Panc1 (cell line): ENCODE measurements around the gene PCSK5. TPM values are rescaled to one million over a fixed set of nuclear protein-coding genes. Genes with fewer than 3 reads are reported as not detected.

Experiments used
- ATAC-seq: fragments of 200-7000 bp; cut with Tn5 transposase; 2 replicates; pipeline ENCODE4 v1.9.1; 2020; ENCODE audit warnings: mild to moderate bottlenecking, moderate library complexity
- BruUV-seq: library from RNA; stranded (reverse); fragments of 400-500 nt; replicated peaks from 2 replicates; lab custom pipeline; 2021; lab: Mats Ljungman, UMichigan
- CTCF ChIA-PET: fragments of 300-600 bp; sonication (Branson Sonifier 250); formaldehyde crosslinking; loops from one replicate; lab custom pipeline; 2022; ENCODE audit warnings: antibody characterized with exemption; lab: Charles Lee
- POLR2A ChIA-PET: fragments of 300-600 bp; sonication (Branson Sonifier 250); formaldehyde crosslinking; loops from one replicate; lab custom pipeline; 2022; ENCODE audit warnings: antibody characterized with exemption; lab: Charles Lee
- DNase-seq: peaks from one replicate; pipeline ENCODE4 v3.0.0-alpha.2; 2010; ENCODE audit warnings: low read depth, low spot score
- H3K27ac ChIP-seq: 2 replicates; pipeline ENCODE4 v1.5.1; 2011; ENCODE audit warnings: mild to moderate bottlenecking, low read length, inconsistent platforms
- H3K27me3 ChIP-seq: fragments of 200-500 bp; sonication (Bioruptor generic); 2 replicates; pipeline ENCODE4 v1.6.0; 2014; ENCODE audit warnings: low read length, inconsistent platforms; ENCODE audit not compliant: control insufficient read depth, insufficient read depth
- H3K36me3 ChIP-seq: fragments of 200-500 bp; sonication (Bioruptor generic); 2 replicates; pipeline ENCODE4 v1.5.1; 2014; ENCODE audit warnings: inconsistent platforms, mild to moderate bottlenecking, low read length, moderate library complexity; ENCODE audit not compliant: control insufficient read depth, insufficient read depth
- H3K4me1 ChIP-seq: 2 replicates; pipeline ENCODE4 v1.5.1; 2011; ENCODE audit warnings: inconsistent platforms, mild to moderate bottlenecking, low read length, moderate library complexity; ENCODE audit not compliant: control insufficient read depth, insufficient read depth
- H3K4me3 ChIP-seq, 2 experiments: 2 replicates each; pipeline ENCODE4 v1.5.1; 2011 to 2012; ENCODE audit warnings: low read depth in 2 of 2, low read length in 2 of 2, mild to moderate bottlenecking in 2 of 2, inconsistent platforms in 1 of 2, moderate library complexity in 1 of 2
- H3K9me3 ChIP-seq: fragments of 200-500 bp; sonication (Bioruptor generic); 2 replicates; pipeline ENCODE4 v1.5.1; 2014; ENCODE audit warnings: low read depth, mild to moderate bottlenecking, inconsistent platforms, low read length, moderate library complexity; ENCODE audit not compliant: control insufficient read depth, insufficient read depth
- CTCF ChIP-seq: fragments of 450-650 bp; IDR thresholded peaks from 2 replicates; pipeline ENCODE4 v1.5.1; 2017; ENCODE audit warnings: mild to moderate bottlenecking
- POLR2AphosphoS5 ChIP-seq: IDR thresholded peaks from 2 replicates; pipeline ENCODE4 v1.6.1; 2012; ENCODE audit warnings: mild to moderate bottlenecking, low read depth, low read length, moderate library complexity
- SIN3A ChIP-seq: IDR thresholded peaks from 2 replicates; pipeline ENCODE4 v1.6.1; 2012; ENCODE audit warnings: low read depth, mild to moderate bottlenecking, low read length, moderate library complexity, borderline replicate concordance; ENCODE audit not compliant: insufficient read depth
- TCF7L2 ChIP-seq: IDR thresholded peaks from 2 replicates; pipeline ENCODE4 v1.6.1; 2011; ENCODE audit warnings: mild to moderate bottlenecking, low read depth, low read length, inconsistent platforms
- in situ Hi-C: cut with HindIII; loops from 2 replicates; pipeline ENCODE4 v1.10.0; 2016; ENCODE audit warnings: low sequenced_read_pairs, low pct_unique_long_range_greater_than_20kb
- intact Hi-C: fragments of 100-400 bp; cut with micrococcal nuclease; formaldehyde crosslinking; loops from one replicate; pipeline ENCODE4 v1.10.0; 2022; ENCODE audit not compliant: unreplicated experiment
- total RNA-seq: library from RNA; stranded (reverse); gene quantifications from one replicate; pipeline ENCODE4 v1.2.1, GENCODE V29; 2021; ENCODE audit not compliant: unreplicated experiment
- TF ChIP-seq, protein P1 (sequence below), 2 experiments: IDR thresholded peaks; 2 replicates each; pipeline ENCODE4 v1.6.1; 2011 to 2012; ENCODE audit warnings: low read depth in 2 of 2, control low read depth in 1 of 2, low read length in 1 of 2, mild to moderate bottlenecking in 1 of 2, moderate library complexity in 1 of 2; ENCODE audit not compliant: insufficient read depth in 1 of 2

PCSK5 gene
- total RNA-seq, 1 experiment from 2014 or later: 0.21 TPM

DNA sequence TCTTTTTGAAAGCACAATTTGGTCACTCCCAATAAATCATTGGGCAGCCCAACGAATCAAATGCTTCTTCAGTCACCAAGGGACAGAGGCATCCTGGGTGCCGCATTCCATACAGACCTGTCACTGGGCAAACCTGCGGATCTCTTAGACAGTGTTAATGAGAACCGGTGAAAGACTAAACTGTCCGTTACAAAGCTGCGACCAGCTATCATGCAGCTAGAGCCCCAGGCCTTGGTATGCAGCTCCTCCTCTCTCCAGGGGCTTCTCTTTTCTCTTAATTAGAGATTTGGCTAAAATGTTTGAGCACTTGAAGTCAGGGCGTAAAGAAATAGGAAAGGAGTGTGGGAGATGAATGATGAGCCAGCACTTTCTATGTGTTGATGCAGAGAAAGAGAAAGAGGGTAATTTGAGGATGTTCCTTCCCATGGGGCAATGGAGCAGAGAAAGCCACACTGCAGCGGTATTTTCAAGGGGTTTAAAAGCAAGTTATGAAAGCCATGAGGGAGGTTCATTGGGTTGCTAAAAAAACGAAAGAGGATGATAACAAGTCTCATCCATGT lies 328.5 kb downstream of the PCSK5 start:
- BruUV-seq: no TSS peak
- no peaks in the 10 kb centered on the region for H3K27me3 ChIP-seq
- ATAC-seq (no peak), DNase-seq (no peak)
- CTCF ChIA-PET: no interaction called here
- POLR2A ChIA-PET: no interaction called here
- H3K27ac ChIP-seq: no peak overlapping the region
- H3K4me3 ChIP-seq: no peak overlapping the region
- H3K36me3 ChIP-seq: no peaks in the 10 kb centered on the region
- no peak for TF ChIP-seq CTCF
- TF ChIP-seq TCF7L2: no peak
- no peak for TF ChIP-seq POLR2AphosphoS5
- no peak for TF ChIP-seq SIN3A
- TF ChIP-seq, protein P1, sequence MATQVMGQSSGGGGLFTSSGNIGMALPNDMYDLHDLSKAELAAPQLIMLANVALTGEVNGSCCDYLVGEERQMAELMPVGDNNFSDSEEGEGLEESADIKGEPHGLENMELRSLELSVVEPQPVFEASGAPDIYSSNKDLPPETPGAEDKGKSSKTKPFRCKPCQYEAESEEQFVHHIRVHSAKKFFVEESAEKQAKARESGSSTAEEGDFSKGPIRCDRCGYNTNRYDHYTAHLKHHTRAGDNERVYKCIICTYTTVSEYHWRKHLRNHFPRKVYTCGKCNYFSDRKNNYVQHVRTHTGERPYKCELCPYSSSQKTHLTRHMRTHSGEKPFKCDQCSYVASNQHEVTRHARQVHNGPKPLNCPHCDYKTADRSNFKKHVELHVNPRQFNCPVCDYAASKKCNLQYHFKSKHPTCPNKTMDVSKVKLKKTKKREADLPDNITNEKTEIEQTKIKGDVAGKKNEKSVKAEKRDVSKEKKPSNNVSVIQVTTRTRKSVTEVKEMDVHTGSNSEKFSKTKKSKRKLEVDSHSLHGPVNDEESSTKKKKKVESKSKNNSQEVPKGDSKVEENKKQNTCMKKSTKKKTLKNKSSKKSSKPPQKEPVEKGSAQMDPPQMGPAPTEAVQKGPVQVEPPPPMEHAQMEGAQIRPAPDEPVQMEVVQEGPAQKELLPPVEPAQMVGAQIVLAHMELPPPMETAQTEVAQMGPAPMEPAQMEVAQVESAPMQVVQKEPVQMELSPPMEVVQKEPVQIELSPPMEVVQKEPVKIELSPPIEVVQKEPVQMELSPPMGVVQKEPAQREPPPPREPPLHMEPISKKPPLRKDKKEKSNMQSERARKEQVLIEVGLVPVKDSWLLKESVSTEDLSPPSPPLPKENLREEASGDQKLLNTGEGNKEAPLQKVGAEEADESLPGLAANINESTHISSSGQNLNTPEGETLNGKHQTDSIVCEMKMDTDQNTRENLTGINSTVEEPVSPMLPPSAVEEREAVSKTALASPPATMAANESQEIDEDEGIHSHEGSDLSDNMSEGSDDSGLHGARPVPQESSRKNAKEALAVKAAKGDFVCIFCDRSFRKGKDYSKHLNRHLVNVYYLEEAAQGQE (IDR thresholded peaks at IDR 0.05; ENCODE audit: insufficient read depth in 1 of 2, low read depth in 2 of 2, low read length in 1 of 2): no peak
- intact Hi-C loops (no loop called here), in situ Hi-C loops (no loop called here)
- no peaks in the 10 kb centered on the region for H3K4me1 ChIP-seq
- H3K9me3 ChIP-seq: no peaks in the 10 kb centered on the region

DNA sequence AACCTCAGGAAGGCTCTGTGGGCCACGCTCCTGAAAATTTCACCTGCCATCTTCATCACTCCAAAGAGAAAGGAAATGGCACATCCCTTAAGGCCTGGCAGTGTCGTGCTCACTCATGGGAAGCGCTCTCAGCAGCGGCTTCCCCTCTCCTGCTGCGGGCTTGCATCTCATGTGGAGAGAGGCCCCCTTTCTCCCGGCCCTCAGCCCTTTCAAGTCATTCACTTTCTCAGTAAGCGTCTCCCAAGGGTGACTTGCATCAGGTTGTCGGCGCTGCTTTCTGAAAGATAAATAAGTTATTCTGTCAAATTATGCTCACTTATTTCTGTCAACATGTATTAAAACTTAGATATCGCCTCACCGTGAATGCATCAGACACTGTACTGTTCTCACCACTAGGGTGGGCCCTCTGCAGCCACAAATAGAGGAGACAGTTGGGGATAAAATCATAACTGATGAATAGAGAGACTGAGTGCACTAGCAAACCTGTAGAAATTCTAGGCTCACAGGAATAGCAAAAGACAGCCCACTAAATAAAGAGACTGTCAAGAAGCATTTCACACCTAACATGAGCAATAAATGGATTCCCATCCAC lies 329.2 kb downstream of the PCSK5 start:
- in situ Hi-C loops: no loop called here
- no peak overlapping the region for H3K4me3 ChIP-seq
- BruUV-seq: no TSS peak
- ChIA-PET POLR2A (no interaction called here), CTCF (no interaction called here)
- no peak overlapping the region for H3K27ac ChIP-seq
- H3K27me3 ChIP-seq: no peaks in the 10 kb centered on the region
- DNase-seq (no peak), ATAC-seq (no peak)
- H3K36me3 ChIP-seq: no peaks in the 10 kb centered on the region
- intact Hi-C loops: no loop called here
- TF ChIP-seq POLR2AphosphoS5: no peak
- TF ChIP-seq, protein P1 (IDR thresholded peaks at IDR 0.05; ENCODE audit: insufficient read depth in 1 of 2, low read depth in 2 of 2, low read length in 1 of 2): no peak
- TF ChIP-seq CTCF: no peak
- TF ChIP-seq SIN3A: no peak
- no peak for TF ChIP-seq TCF7L2
- no peaks in the 10 kb centered on the region for H3K4me1 ChIP-seq
- no peaks in the 10 kb centered on the region for H3K9me3 ChIP-seq
